ENCODE data around the gene RRP1B.

RRP1B gene

GRCh38 chr21:43728154-43728466 is 68.8 kb downstream of the RRP1B start:
- H3K9me3 Mint-ChIP-seq = no peaks in the 10 kb centered on the region
- H3K36me3 Mint-ChIP-seq = peaks cover 14% of the 10 kb centered on the region
- peak overlapping the region; percentile 53 for H3K4me3 Mint-ChIP-seq
- CTCF ChIA-PET = interaction anchor here (0.6 kb wide), 1 partner anchor 26 kb away, joined by 3 read pairs; no protein-coding TSS in a partner anchor
- H3K27ac Mint-ChIP-seq = no peak overlapping the region
- peaks cover 62% of the 10 kb centered on the region for H3K4me1 Mint-ChIP-seq
- DNase-seq = no peak
- H3K27me3 Mint-ChIP-seq = no peaks in the 10 kb centered on the region

GRCh38 chr21:43728467-43729390 is 69.4 kb downstream of the RRP1B start:
- H3K4me3 Mint-ChIP-seq = peak overlapping the region; percentile 53
- no peaks in the 10 kb centered on the region for H3K9me3 Mint-ChIP-seq
- CTCF ChIA-PET = interaction anchor here (0.5 to 0.8 kb wide), 3 partner anchors 9 to 761 kb away, joined by 3 to 4 read pairs (median 3); no protein-coding TSS in a partner anchor
- peaks cover 17% of the 10 kb centered on the region for H3K36me3 Mint-ChIP-seq
- peak overlapping the region; percentile 68 for H3K27ac Mint-ChIP-seq
- H3K4me1 Mint-ChIP-seq = peaks cover 66% of the 10 kb centered on the region
- DNase-seq = peak; percentile 81
- no peaks in the 10 kb centered on the region for H3K27me3 Mint-ChIP-seq

GRCh38 chr21:43731476-43731875 is 72.1 kb downstream of the RRP1B start:
- Mint-ChIP-seq H3K36me3 (peaks cover 19% of the 10 kb centered on the region), H3K27ac (peak overlapping the region; percentile 74), H3K4me1 (peaks cover 70% of the 10 kb centered on the region), H3K9me3 (no peaks in the 10 kb centered on the region), H3K4me3 (no peak overlapping the region), H3K27me3 (no peaks in the 10 kb centered on the region)
- no peak for DNase-seq
- CTCF ChIA-PET = no interaction called here

GRCh38 chr21:43731891-43732711 is 72.7 kb downstream of the RRP1B start:
- Mint-ChIP-seq H3K27me3 (no peaks in the 10 kb centered on the region), H3K9me3 (no peaks in the 10 kb centered on the region), H3K27ac (no peak overlapping the region), H3K36me3 (peaks cover 17% of the 10 kb centered on the region), H3K4me3 (no peak overlapping the region), H3K4me1 (peaks cover 64% of the 10 kb centered on the region)
- DNase-seq = no peak
- CTCF ChIA-PET = no interaction called here

- no peak overlapping the region for H3K27ac Mint-ChIP-seq
- peaks cover 55% of the 10 kb centered on the region for H3K4me1 Mint-ChIP-seq
- peaks cover 18% of the 10 kb centered on the region for H3K36me3 Mint-ChIP-seq
- CTCF ChIA-PET = no interaction called here
- H3K4me3 Mint-ChIP-seq = no peak overlapping the region
- H3K9me3 Mint-ChIP-seq = no peaks in the 10 kb centered on the region
- no peaks in the 10 kb centered on the region for H3K27me3 Mint-ChIP-seq
- no peak for DNase-seq
These were observed 73.7 kb downstream of the RRP1B start for GRCh38 chr21:43733060-43733459.

GRCh38 chr21:43733529-43734071 is 74.2 kb downstream of the RRP1B start:
- no peaks in the 10 kb centered on the region for H3K27me3 Mint-ChIP-seq
- H3K27ac Mint-ChIP-seq = peak overlapping the region; percentile 58
- no peaks in the 10 kb centered on the region for H3K9me3 Mint-ChIP-seq
- peaks cover 18% of the 10 kb centered on the region for H3K36me3 Mint-ChIP-seq
- H3K4me3 Mint-ChIP-seq = no peak overlapping the region
- CTCF ChIA-PET = interaction anchor here (0.6 kb wide), 1 partner anchor 1126 kb away, joined by 3 read pairs; no protein-coding TSS in a partner anchor
- no peak for DNase-seq
- H3K4me1 Mint-ChIP-seq = peaks cover 49% of the 10 kb centered on the region

GRCh38 chr21:43734131-43734927 is 75.0 kb downstream of the RRP1B start:
- DNase-seq = no peak
- Mint-ChIP-seq H3K36me3 (peaks cover 18% of the 10 kb centered on the region), H3K27ac (peak overlapping the region; percentile 58), H3K4me3 (no peak overlapping the region), H3K27me3 (no peaks in the 10 kb centered on the region), H3K9me3 (no peaks in the 10 kb centered on the region), H3K4me1 (peaks cover 43% of the 10 kb centered on the region)
- CTCF ChIA-PET = interaction anchor here (0.6 kb wide), 1 partner anchor 1125 kb away, joined by 3 read pairs; no protein-coding TSS in a partner anchor

- CTCF ChIA-PET = no interaction called here
- Mint-ChIP-seq H3K4me1 (peaks cover 41% of the 10 kb centered on the region), H3K27me3 (no peaks in the 10 kb centered on the region), H3K9me3 (no peaks in the 10 kb centered on the region), H3K4me3 (no peak overlapping the region), H3K36me3 (peaks cover 18% of the 10 kb centered on the region), H3K27ac (no peak overlapping the region)
- DNase-seq = no peak
These were observed 75.5 kb downstream of the RRP1B start for GRCh38 chr21:43734928-43735229.

- Mint-ChIP-seq H3K36me3 (peaks cover 18% of the 10 kb centered on the region), H3K4me3 (no peak overlapping the region), H3K9me3 (no peaks in the 10 kb centered on the region), H3K27me3 (no peaks in the 10 kb centered on the region), H3K4me1 (peaks cover 40% of the 10 kb centered on the region), H3K27ac (no peak overlapping the region)
- CTCF ChIA-PET = no interaction called here
- no peak for DNase-seq
These were observed 76.1 kb downstream of the RRP1B start for GRCh38 chr21:43735236-43736091.

- Mint-ChIP-seq H3K4me3 (no peak overlapping the region), H3K4me1 (peaks cover 39% of the 10 kb centered on the region), H3K9me3 (no peaks in the 10 kb centered on the region), H3K27ac (no peak overlapping the region), H3K27me3 (no peaks in the 10 kb centered on the region), H3K36me3 (peaks cover 18% of the 10 kb centered on the region)
- CTCF ChIA-PET = no interaction called here
- no peak for DNase-seq
These were observed 77.0 kb downstream of the RRP1B start for GRCh38 chr21:43736224-43736883.

GRCh38 chr21:43737158-43737950 is 78.0 kb downstream of the RRP1B start:
- Mint-ChIP-seq H3K4me3 (no peak overlapping the region), H3K27ac (no peak overlapping the region), H3K27me3 (no peaks in the 10 kb centered on the region), H3K4me1 (peaks cover 34% of the 10 kb centered on the region), H3K9me3 (no peaks in the 10 kb centered on the region), H3K36me3 (peaks cover 15% of the 10 kb centered on the region)
- CTCF ChIA-PET = no interaction called here
- DNase-seq = no peak

- H3K9me3 Mint-ChIP-seq = no peaks in the 10 kb centered on the region
- peaks cover 14% of the 10 kb centered on the region for H3K36me3 Mint-ChIP-seq
- H3K27me3 Mint-ChIP-seq = no peaks in the 10 kb centered on the region
- peaks cover 14% of the 10 kb centered on the region for H3K4me1 Mint-ChIP-seq
- H3K4me3 Mint-ChIP-seq = no peak overlapping the region
- DNase-seq = no peak
- CTCF ChIA-PET = no interaction called here
- H3K27ac Mint-ChIP-seq = no peak overlapping the region
These were observed 80.5 kb downstream of the RRP1B start for GRCh38 chr21:43739621-43740435.
